Measurements from ENCODE around the gene SH3PXD2A. TPM values are rescaled to one million over a fixed set of nuclear protein-coding genes. Genes with fewer than 3 reads are reported as not detected.

The SH3PXD2A gene
- total and polyA plus RNA-seq, 2 experiments from 2014 or later, result 1.8 to 5.0 TPM

GRCh38 chr10:103710490-103710889 lies 144.9 kb downstream of the SH3PXD2A start (continued):
- no peak for TF ChIP-seq ZNF462 (CRISPR knock-in tag; IDR thresholded peaks at IDR 0.05)
- no peak for TF ChIP-seq JUNB (IDR thresholded peaks at IDR 0.05; ENCODE audit: unreplicated experiment)

GRCh38 chr10:103709341-103709920 lies 145.9 kb downstream of the SH3PXD2A start:
- no peaks in the 10 kb centered on the region for H3F3A ChIP-seq (replicated peaks; ENCODE audit: low read depth)
- no peak overlapping the region for H3K4me2 ChIP-seq
- no peaks in the 10 kb centered on the region for H3K79me2 ChIP-seq (replicated peaks; ENCODE audit: insufficient read depth)
- no peaks in the 10 kb centered on the region for H3K36me3 Mint-ChIP-seq (ENCODE audit: low read depth)
- no peaks in the 10 kb centered on the region for H3K36me3 ChIP-seq (ENCODE audit: insufficient read depth)
- no peaks in the 10 kb centered on the region for H3K9me3 Mint-ChIP-seq
- no peak overlapping the region for H3K27ac Mint-ChIP-seq
- no peaks in the 10 kb centered on the region for H3K9me2 ChIP-seq (ENCODE audit: insufficient read depth)
- H3K4me3 Mint-ChIP-seq, result no peak overlapping the region
- H2AFZ ChIP-seq, result no peak overlapping the region
- H3K27me3 Mint-ChIP-seq (ENCODE audit: insufficient read depth, low read depth, poor library complexity), result peaks cover 14% of the 10 kb centered on the region
- H3K27ac ChIP-seq (ENCODE audit: low read depth), result no peak overlapping the region
- no peaks in the 10 kb centered on the region for H3K27me3 ChIP-seq (ENCODE audit: insufficient read depth)
- no peaks in the 10 kb centered on the region for H4K20me1 ChIP-seq (replicated peaks; ENCODE audit: insufficient read depth)
- DNase-seq (ENCODE audit: low spot score) (no peak), ATAC-seq (no peak)
- H3K4me1 ChIP-seq (ENCODE audit: insufficient read depth), result no peaks in the 10 kb centered on the region
- no peak overlapping the region for H3K4me3 ChIP-seq
- H3K4me1 Mint-ChIP-seq, result no peaks in the 10 kb centered on the region; the same call in 2 of the 3 replicates
- TF ChIP-seq REST (IDR thresholded peaks at IDR 0.05; ENCODE audit: unreplicated experiment) (no peak), POLR2AphosphoS5 (IDR thresholded peaks at IDR 0.05; ENCODE audit: low read depth) (no peak), STAT1 (IDR thresholded peaks at IDR 0.05; ENCODE audit: unreplicated experiment) (no peak), CREB1 (CRISPR knock-in tag; IDR thresholded peaks at IDR 0.05; ENCODE audit: low read depth) (no peak), ETS1 (IDR thresholded peaks at IDR 0.05) (no peak), EZH2 (IDR thresholded peaks at IDR 0.05; ENCODE audit: low read depth, unreplicated experiment) (no peak), JUNB (IDR thresholded peaks at IDR 0.05; ENCODE audit: unreplicated experiment) (no peak), ZNF114 (CRISPR knock-in tag; IDR thresholded peaks at IDR 0.05) (no peak), CTCF (conservative IDR thresholded peaks at IDR 0.05; ENCODE audit: low read depth in 2 of 2) (no peak), EZH2phosphoT487 (IDR thresholded peaks at IDR 0.05; ENCODE audit: unreplicated experiment) (no peak), NANOG (IDR thresholded peaks at IDR 0.05; ENCODE audit: borderline replicate concordance) (no peak), ZNF331 (CRISPR knock-in tag; IDR thresholded peaks at IDR 0.05; ENCODE audit: low read depth) (no peak)
